K562 (cell line): ENCODE data around the gene ZPR1. TPM values are rescaled to one million over a fixed set of nuclear protein-coding genes. Genes with fewer than 3 reads are reported as not detected.

Experiments used
- ATAC-seq: fragments of 200-7000 bp; cut with Tn5 transposase; 3 replicates; pipeline ENCODE4 v1.9.1; 2020; ENCODE audit warnings: moderate library complexity
- BruUV-seq: library from RNA; stranded (reverse); fragments of 400-500 nt; replicated peaks from 2 replicates; lab custom pipeline; 2021; lab: Mats Ljungman, UMichigan
- CTCF ChIA-PET: fragments of 300-600 bp; formaldehyde crosslinking; extraction: SDS; loops from one replicate; lab custom pipeline; 2021; ENCODE audit warnings: low intra/inter-chr PET ratio; lab: Yijun Ruan, JAX
- POLR2A ChIA-PET: fragments of 300-600, 350-650 bp; sonication (Branson Sonifier 250); formaldehyde crosslinking; extraction: SDS; loops from one replicate; lab custom pipeline; 2021; ENCODE audit warnings: antibody characterized with exemption, inconsistent platforms; lab: Yijun Ruan, JAX
- DNase-seq, 4 experiments: peaks; one replicate each; pipeline versions ENCODE4 v3.0.0 to v3.0.0-alpha.2; 2011 to 2018; ENCODE audit warnings: low spot score in 3 of 4, mixed read lengths in 3 of 4; ENCODE audit errors: extremely low read depth in 1 of 4
- FAIRE-seq: peaks from 2 replicates; lab custom pipeline; 2011; peaks lifted over from hg19 to GRCh38; lab: Jason Lieb, UNC
- H2AFZ ChIP-seq: 2 replicates; pipeline ENCODE4 v1.6.0; 2011; ENCODE audit warnings: low read depth, low read length, control low read depth, inconsistent platforms
- H3K27ac ChIP-seq: fragments of 200-600 bp; 3 replicates; pipeline ENCODE4 v1.8.0; 2011; ENCODE audit warnings: low read depth, mild to moderate bottlenecking, control low read depth, inconsistent platforms, low read length, moderate library complexity, mixed read lengths; ENCODE audit errors: extremely low read depth
- H3K27me3 ChIP-seq, 2 experiments: fragments of 300-600 bp in 1 of 2; 2 replicates in 1 of 2; 3 replicates in 1 of 2; pipeline versions ENCODE4 v1.6.0 to v1.8.0; 2011; ENCODE audit warnings: inconsistent platforms in 2 of 2, low read length in 2 of 2, mild to moderate bottlenecking in 1 of 2, mixed read lengths in 1 of 2, moderate library complexity in 1 of 2; ENCODE audit not compliant: control insufficient read depth in 2 of 2, insufficient read depth in 2 of 2
- H3K36me3 ChIP-seq: fragments of 300-600 bp; 3 replicates; pipeline ENCODE4 v1.8.0; 2011; ENCODE audit warnings: mild to moderate bottlenecking, low read length, inconsistent platforms; ENCODE audit not compliant: control insufficient read depth, insufficient read depth
- H3K4me1 ChIP-seq, 2 experiments: fragments of 200-600 bp in 1 of 2; replicated peaks in 1 of 2; 2 replicates in 1 of 2; 3 replicates in 1 of 2; pipeline versions ENCODE4 v1.5.1 to v1.8.0; 2011; ENCODE audit warnings: inconsistent platforms in 2 of 2, low read length in 2 of 2, mild to moderate bottlenecking in 1 of 2, mixed read lengths in 1 of 2, moderate library complexity in 1 of 2; ENCODE audit not compliant: control insufficient read depth in 2 of 2, insufficient read depth in 2 of 2
- H3K4me2 ChIP-seq: 2 replicates; pipeline ENCODE4 v1.6.1; 2011; ENCODE audit warnings: low read length, control low read depth, inconsistent platforms, mixed read lengths; ENCODE audit not compliant: insufficient read depth
- H3K4me3 ChIP-seq: fragments of 200-600 bp; sonication (generic), shearing (Covaris generic); 2 replicates; pipeline ENCODE4 v1.5.1; 2016; ENCODE audit warnings: control low read depth, inconsistent platforms
- H3K79me2 ChIP-seq: fragments of 200-600 bp; 3 replicates; pipeline ENCODE4 v1.8.0; 2011; ENCODE audit warnings: low read length, inconsistent platforms; ENCODE audit not compliant: control insufficient read depth, insufficient read depth
- H3K9ac ChIP-seq, 2 experiments: 2 replicates each; pipeline versions ENCODE4 v1.6.0 to v1.6.1; 2011; ENCODE audit warnings: low read depth in 2 of 2, low read length in 2 of 2, control low read depth in 1 of 2, inconsistent platforms in 1 of 2, mild to moderate bottlenecking in 1 of 2, mixed read lengths in 1 of 2; ENCODE audit not compliant: insufficient read depth in 1 of 2
- H3K9me1 ChIP-seq: one replicate; pipeline ENCODE4 v1.6.0; 2011; ENCODE audit warnings: inconsistent platforms, mild to moderate bottlenecking, low read length, moderate library complexity; ENCODE audit not compliant: control insufficient read depth, insufficient read depth
- H3K9me3 ChIP-seq: replicated peaks from 2 replicates; pipeline ENCODE4 v1.5.1; 2011; ENCODE audit warnings: low read depth, low read length, inconsistent platforms; ENCODE audit not compliant: control insufficient read depth, insufficient read depth
- H4K20me1 ChIP-seq: replicated peaks from 2 replicates; pipeline ENCODE4 v1.6.1; 2011; ENCODE audit warnings: low read length, inconsistent platforms, mixed read lengths; ENCODE audit not compliant: control insufficient read depth, insufficient read depth
- BHLHE40 ChIP-seq: IDR thresholded peaks from 2 replicates; pipeline ENCODE4 v1.6.1; 2011; ENCODE audit warnings: low read length, improper control_type of control experiment
- CREB5 ChIP-seq: fragments of 250-450 bp; sonication (Bioruptor Pico); IDR thresholded peaks from 2 replicates; pipeline ENCODE4 v1.5.0; 2020; ENCODE audit warnings: mild to moderate bottlenecking
- E2F4 ChIP-seq: sonication (generic); formaldehyde crosslinking; IDR thresholded peaks from 2 replicates; pipeline ENCODE4 v1.8.0; 2022; ENCODE audit warnings: mild to moderate bottlenecking, low read depth, missing genetic modification reagents
- E2F6 ChIP-seq, 2 experiments: IDR thresholded peaks; 2 replicates each; pipeline ENCODE4 v1.6.1; 2011; ENCODE audit warnings: borderline replicate concordance in 1 of 2, control low read depth in 1 of 2, low read depth in 1 of 2, low read length in 1 of 2, mild to moderate bottlenecking in 1 of 2, mixed read lengths in 1 of 2, moderate library complexity in 1 of 2; ENCODE audit not compliant: insufficient read depth in 1 of 2, insufficient read length in 1 of 2, poor library complexity in 1 of 2, severe bottlenecking in 1 of 2; ENCODE audit errors: extremely low read depth in 1 of 2
- FOXK2 ChIP-seq, 2 experiments: fragments of 450-650 bp; IDR thresholded peaks in 1 of 2; conservative IDR thresholded peaks in 1 of 2; 2 replicates each; pipeline ENCODE4 v1.6.1; 2016; ENCODE audit warnings: low read depth in 2 of 2, mild to moderate bottlenecking in 1 of 2
- HNRNPL ChIP-seq: fragments of 200-400 bp; formaldehyde crosslinking; IDR thresholded peaks from 2 replicates; pipeline ENCODE4 v1.6.1; 2017; ENCODE audit warnings: low read depth, mild to moderate bottlenecking, low read length
- MAZ ChIP-seq, 2 experiments: fragments of 450-650 bp in 1 of 2; sonication (generic) in 1 of 2; formaldehyde crosslinking; IDR thresholded peaks in 1 of 2; conservative IDR thresholded peaks in 1 of 2; 2 replicates each; pipeline versions ENCODE4 v1.4.0 to v1.5.0; 2020; ENCODE audit warnings: mild to moderate bottlenecking in 1 of 2, missing genetic modification reagents in 1 of 2
- PHF8 ChIP-seq: fragments of 200-600 bp; sonication (generic); IDR thresholded peaks from 2 replicates; pipeline ENCODE4 v1.6.1; 2012; ENCODE audit warnings: mixed run types, mild to moderate bottlenecking, inconsistent platforms, low read length, moderate library complexity, borderline replicate concordance
- SRSF3 ChIP-seq: fragments of 200-400 bp; formaldehyde crosslinking; IDR thresholded peaks from 2 replicates; pipeline ENCODE4 v1.6.1; 2016; ENCODE audit warnings: mild to moderate bottlenecking, low read length, moderate library complexity; ENCODE audit not compliant: insufficient read depth
- THAP12 ChIP-seq: fragments of 250-450 bp; sonication (Bioruptor Pico); IDR thresholded peaks from 2 replicates; pipeline ENCODE4 v1.9.0; 2021; ENCODE audit warnings: mild to moderate bottlenecking, inconsistent platforms
- ZKSCAN1 ChIP-seq: fragments of 150-350 bp; IDR thresholded peaks from 2 replicates; pipeline ENCODE4 v1.6.1; 2016; ENCODE audit warnings: low read depth, low read length
- ZNF197 ChIP-seq: fragments of 200-800 bp; sonication (Bioruptor generic); IDR thresholded peaks from 2 replicates; pipeline ENCODE4 v1.6.1; 2016; ENCODE audit warnings: low read depth, missing genetic modification characterization, missing compliant biosample characterization
- WGBS: fragments of 100-300 bp; shearing (Covaris generic); methylation state at CpG from one replicate; pipeline ENCODE4 v1.1.6; 2016; ENCODE audit warnings: low coverage, mixed read lengths; ENCODE audit not compliant: insufficient coverage; ENCODE audit errors: missing lambda C conversion rate; 5-methylcytosine and 5-hydroxymethylcytosine counted together
- in situ Hi-C: fragments of 300-500 bp; cut with MboI; formaldehyde crosslinking; loops from 4 replicates; pipeline ENCODE4 v1.15.0; 2018; ENCODE audit warnings: inconsistent platforms, mixed read lengths
- intact Hi-C: fragments of 100-400 bp; cut with micrococcal nuclease; formaldehyde crosslinking; loops from 2 replicates; pipeline ENCODE4 v1.14.2; 2022
- polyA plus RNA-seq, 8 experiments: library from polyadenylated mRNA; depleted of rRNA in 4 of 8; stranded (reverse) in 5 of 8; unstranded in 3 of 8; fragments of >200 nt; fragmentation: Nextera tagmentation in 2 of 8; fragmentation: Illumina TruSeq in 1 of 8; extraction: Ambion mirVana in 2 of 8; extraction: Trizol in 1 of 8; gene quantifications; 2 replicates each; pipeline versions ENCODE4 v1.2.1 to v1.2.3, GENCODE V29; 2011 to 2014; ENCODE audit warnings: inconsistent platforms in 1 of 8, missing spikeins in 1 of 8
- total RNA-seq, 7 experiments: library from RNA; depleted of rRNA in 6 of 7; stranded (reverse); fragments of >200 nt in 6 of 7; fragmentation: Illumina TruSeq in 2 of 7; extraction: Trizol in 2 of 7; gene quantifications; 2 replicates each; pipeline versions ENCODE4 v1.2.1 to v1.2.3, GENCODE V29; 2011 to 2021; ENCODE audit warnings: low replicate concordance in 1 of 7

ZPR1 gene
- total and polyA plus RNA-seq, 9 of the 15 experiments (the other 6 are each of a cell fraction or from before 2014, with no cell fraction given): 13.0 to 120 (median 83.8) TPM

GRCh38 chr11:116835791-116836631, 48.2 kb upstream of the ZPR1 start:
- H4K20me1 ChIP-seq: no peaks in the 10 kb centered on the region
- no peaks in the 10 kb centered on the region for H3K9me3 ChIP-seq
- in situ Hi-C loops (no loop called here), intact Hi-C loops (loop anchor here (1.0 to 10.0 kb wide), 2 partner anchors 48 to 101 kb away; partner anchors contain the start of gene ZPR1)
- peaks cover 12 to 30% of the 10 kb centered on the region in 2 experiments; a peak in 4 of 5 replicates for H3K4me1 ChIP-seq
- no peak overlapping the region for H3K27ac ChIP-seq
- ChIA-PET POLR2A (interaction anchor here (0.6 to 1.5 kb wide), 9 partner anchors 12 to 337 kb away, joined by 3 to 7 read pairs (median 3); no protein-coding TSS in a partner anchor), CTCF (no interaction called here)
- peak overlapping the region; percentile 88 for H2AFZ ChIP-seq
- H3K4me3 ChIP-seq: peak overlapping the region; percentile 24
- peak overlapping the region; percentile 39 to 89; a peak in 2 of 4 replicates for H3K9ac ChIP-seq
- H3K9me1 ChIP-seq: no peaks in the 10 kb centered on the region
- H3K4me2 ChIP-seq: peak overlapping the region; percentile 77
- no peaks in the 10 kb centered on the region for H3K36me3 ChIP-seq
- no TSS peak for BruUV-seq
- FAIRE-seq: peak; percentile 90
- no peaks in the 10 kb centered on the region for H3K79me2 ChIP-seq
- ATAC-seq: peak; percentile 88
- peak; percentile 84 to 92 (median 91) for DNase-seq
- peaks cover 0 to 7% of the 10 kb centered on the region in 2 experiments; a peak in 2 of 5 replicates for H3K27me3 ChIP-seq
- WGBS: 17% methylated on average over 33 of the region's 57 CpGs
- TF ChIP-seq CREB5 (CRISPR knock-in tag) (no peak), E2F4 (CRISPR knock-in tag) (0 out of 2 replicates have a peak, but pooled peaks have one; percentile 30), FOXK2 (conservative IDR thresholded peaks at IDR 0.05 in 1 of 2, IDR thresholded peaks at IDR 0.05 in 1 of 2; ENCODE audit: low read depth in 2 of 2) (no peak), E2F6 (IDR thresholded peaks at IDR 0.05; ENCODE audit: borderline replicate concordance in 1 of 2, extremely low read depth in 1 of 2, insufficient read depth in 1 of 2, insufficient read length in 1 of 2, low read depth in 1 of 2, low read length in 1 of 2, poor library complexity in 1 of 2, severe bottlenecking in 1 of 2) (peak; percentile 81 to 90), ZNF197 (no peak), ZKSCAN1 (0 out of 2 replicates have a peak, but pooled peaks have one; percentile 44), BHLHE40 (peak; percentile 75), THAP12 (CRISPR knock-in tag) (peak; percentile 30; the same call in 1 of the 2 replicates), HNRNPL (peak; percentile 50; the same call in 1 of the 2 replicates), MAZ (CRISPR knock-in tag; conservative IDR thresholded peaks at IDR 0.05 in 1 of 2, IDR thresholded peaks at IDR 0.05 in 1 of 2) (peak in 1 of 2 experiments; percentile 56; a peak in 1 of 4 replicates), PHF8 (peak; percentile 36; the same call in 1 of the 2 replicates), SRSF3 (no peak)
